Naive B cell (primary cell): ENCODE results near the gene TTLL11. TPM values are rescaled to one million over a fixed set of nuclear protein-coding genes. Genes with fewer than 3 reads are reported as not detected.

Experiments used
- ATAC-seq, 2 donors: fragments of 150-1000 bp; cut with Tn5 transposase; 2 replicates each; pipeline ENCODE4 v1.10.0; 2021; ENCODE audit warnings: low read depth in 2 of 2, mild to moderate bottlenecking in 2 of 2, moderate library complexity in 2 of 2
- DNase-seq: peaks from one replicate; pipeline ENCODE4 v3.0.0; 2022
- H3K27ac Mint-ChIP-seq, 6 donors: one replicate each; pipeline ENCODE4 v1.8.0; 2020 to 2022; ENCODE audit warnings: mild to moderate bottlenecking in 6 of 6, mixed read lengths in 6 of 6, moderate library complexity in 5 of 6, inconsistent platforms in 2 of 6
- H3K27me3 Mint-ChIP-seq, 3 donors: one replicate each; pipeline ENCODE4 v1.8.0; 2021 to 2022; ENCODE audit warnings: mixed read lengths in 3 of 3, mild to moderate bottlenecking in 1 of 3
- H3K36me3 Mint-ChIP-seq, 2 donors: one replicate each; pipeline ENCODE4 v1.8.0; 2020 to 2022; ENCODE audit warnings: mixed read lengths in 2 of 2, inconsistent platforms in 1 of 2, mild to moderate bottlenecking in 1 of 2
- H3K4me1 Mint-ChIP-seq, 3 donors: one replicate each; pipeline ENCODE4 v1.8.0; 2020 to 2022; ENCODE audit warnings: mixed read lengths in 3 of 3, inconsistent platforms in 1 of 3, mild to moderate bottlenecking in 1 of 3, moderate library complexity in 1 of 3
- H3K4me3 Mint-ChIP-seq, 8 donors: one replicate each; pipeline ENCODE4 v1.8.0; 2020 to 2022; ENCODE audit warnings: mild to moderate bottlenecking in 8 of 8, mixed read lengths in 8 of 8, moderate library complexity in 8 of 8, inconsistent platforms in 2 of 8
- H3K9me3 Mint-ChIP-seq, 7 donors: one replicate each; pipeline ENCODE4 v1.8.0; 2020 to 2022; ENCODE audit warnings: mixed read lengths in 7 of 7, mild to moderate bottlenecking in 5 of 7, inconsistent platforms in 2 of 7, moderate library complexity in 1 of 7
- polyA plus RNA-seq, 6 donors: library from polyadenylated mRNA; unstranded; fragments of 300-500 nt; fragmentation: Illumina TruSeq; gene quantifications; one replicate each; pipeline ENCODE4 v1.2.3, GENCODE V29; 2021; ENCODE audit warnings: low read depth in 6 of 6

TTLL11 gene
- polyA plus RNA-seq, 6 donors from 2014 or later: 3.3 to 10.9 (median 5.1) TPM

DNA sequence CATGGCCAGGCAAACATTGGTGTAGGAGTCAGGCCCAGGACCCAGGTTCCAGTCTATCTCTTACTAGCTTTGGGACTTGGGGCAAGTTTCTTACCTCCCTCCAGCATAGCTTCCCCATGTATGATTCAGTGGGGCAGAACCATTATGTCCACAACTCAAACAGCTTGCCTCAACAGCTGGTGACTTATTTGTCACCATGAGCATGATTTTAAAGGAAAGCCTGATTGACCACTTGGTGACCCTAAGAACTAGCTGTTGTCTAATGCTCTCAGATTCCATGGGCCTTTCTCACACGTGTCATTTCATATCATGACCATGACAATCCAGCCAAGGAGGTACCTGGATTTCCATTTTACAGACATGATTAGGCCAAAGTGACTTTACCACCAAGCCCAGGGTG, 126.4 kb downstream of the TTLL11 start:
- ATAC-seq: no peak
- H3K4me3 Mint-ChIP-seq: no peak overlapping the region

DNA sequence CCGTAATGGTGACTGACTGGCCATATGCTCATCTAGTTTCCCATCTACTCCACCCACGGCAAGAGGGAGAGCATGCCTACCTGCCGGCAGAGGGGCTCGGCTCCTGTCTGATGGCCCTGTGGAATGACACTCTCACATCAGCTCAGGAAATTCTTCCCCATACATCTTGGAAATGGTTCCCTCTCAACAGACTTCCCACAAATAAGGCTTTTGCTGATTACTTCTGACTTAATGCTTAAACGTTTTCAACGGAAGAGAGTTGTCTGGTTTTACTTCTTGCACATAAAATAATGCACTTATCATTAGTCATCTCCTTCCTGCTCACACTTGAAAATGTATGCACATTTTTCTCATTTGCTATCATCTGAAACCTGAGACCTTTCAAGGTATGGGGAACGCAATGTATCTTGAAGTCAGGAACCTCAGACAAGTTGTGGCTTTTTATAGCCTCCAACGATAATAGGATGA, 129.5 kb downstream of the TTLL11 start:
- Mint-ChIP-seq H3K27ac (no peak overlapping the region), H3K4me1 (no peaks in the 10 kb centered on the region), H3K9me3 (peaks cover 0 to 1% (median 0%) of the 10 kb centered on the region in 7 donors), H3K36me3 (peaks cover 0 to 7% of the 10 kb centered on the region in 2 donors), H3K27me3 (peaks cover 0 to 6% (median 0%) of the 10 kb centered on the region in 3 donors), H3K4me3 (peak overlapping the region in 1 of 8 donors; percentile 37)
- DNase-seq: no peak
- no peak for ATAC-seq

More for the DNA sequence above, 126.4 kb downstream of the TTLL11 start:
- Mint-ChIP-seq H3K4me1 (no peaks in the 10 kb centered on the region), H3K27me3 (peaks cover 0 to 6% (median 0%) of the 10 kb centered on the region in 3 donors), H3K36me3 (peaks cover 0 to 7% of the 10 kb centered on the region in 2 donors), H3K9me3 (peaks cover 0 to 7% (median 0%) of the 10 kb centered on the region in 7 donors), H3K27ac (no peak overlapping the region)
- DNase-seq: no peak

- DNase-seq (no peak), ATAC-seq (no peak)
- Mint-ChIP-seq H3K36me3 (peaks cover 0 to 7% of the 10 kb centered on the region in 2 donors), H3K4me3 (no peak overlapping the region), H3K27me3 (peaks cover 0 to 6% (median 0%) of the 10 kb centered on the region in 3 donors), H3K9me3 (peaks cover 0 to 1% (median 0%) of the 10 kb centered on the region in 7 donors), H3K27ac (no peak overlapping the region), H3K4me1 (no peaks in the 10 kb centered on the region)
Measured at GRCh38 chr9:121962421-121962820, 130.7 kb downstream of the TTLL11 start.

- H3K27me3 Mint-ChIP-seq: peaks cover 0 to 6% (median 0%) of the 10 kb centered on the region in 3 donors
- H3K36me3 Mint-ChIP-seq: peaks cover 0 to 7% of the 10 kb centered on the region in 2 donors
- ATAC-seq (no peak), DNase-seq (no peak)
- H3K4me1 Mint-ChIP-seq: no peaks in the 10 kb centered on the region
- peaks cover 0 to 1% (median 0%) of the 10 kb centered on the region in 7 donors for H3K9me3 Mint-ChIP-seq
- no peak overlapping the region for H3K4me3 Mint-ChIP-seq
- no peak overlapping the region for H3K27ac Mint-ChIP-seq
Measured at GRCh38 chr9:121960665-121961064, 132.4 kb downstream of the TTLL11 start.

- Mint-ChIP-seq H3K27ac (no peak overlapping the region), H3K4me1 (no peaks in the 10 kb centered on the region), H3K9me3 (no peaks in the 10 kb centered on the region), H3K4me3 (no peak overlapping the region), H3K36me3 (no peaks in the 10 kb centered on the region), H3K27me3 (no peaks in the 10 kb centered on the region)
- DNase-seq (no peak), ATAC-seq (no peak)
Measured at GRCh38 chr9:121958530-121958929, 134.6 kb downstream of the TTLL11 start.

DNA sequence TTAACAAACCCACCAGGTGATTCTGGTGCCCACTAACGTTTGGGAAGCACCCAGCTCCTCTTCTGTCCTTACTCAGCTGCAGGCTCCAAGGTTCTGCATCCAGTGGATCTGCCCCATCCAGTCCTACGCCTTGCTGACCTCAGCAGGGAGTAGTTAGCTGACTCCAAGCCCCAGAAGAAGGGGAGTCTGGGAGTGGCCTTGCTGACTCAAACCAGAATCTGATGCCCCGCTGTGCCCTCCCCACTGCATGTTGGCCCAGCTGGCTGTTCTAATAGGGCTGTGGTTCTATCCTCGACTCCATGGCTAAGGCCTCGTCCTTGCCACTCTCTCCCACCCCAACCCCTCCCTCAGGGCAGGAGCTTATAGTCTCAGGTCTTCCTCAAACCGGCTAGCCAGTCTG, 136.3 kb downstream of the TTLL11 start:
- Mint-ChIP-seq H3K9me3 (no peaks in the 10 kb centered on the region), H3K4me3 (no peak overlapping the region), H3K27me3 (no peaks in the 10 kb centered on the region), H3K4me1 (no peaks in the 10 kb centered on the region), H3K27ac (no peak overlapping the region), H3K36me3 (peaks cover 0 to 8% of the 10 kb centered on the region in 2 donors)
- DNase-seq (no peak), ATAC-seq (no peak)

GRCh38 chr9:121955649-121956048, 137.5 kb downstream of the TTLL11 start:
- Mint-ChIP-seq H3K4me3 (no peak overlapping the region), H3K27me3 (no peaks in the 10 kb centered on the region), H3K36me3 (peaks cover 0 to 8% of the 10 kb centered on the region in 2 donors), H3K27ac (no peak overlapping the region), H3K4me1 (no peaks in the 10 kb centered on the region), H3K9me3 (no peaks in the 10 kb centered on the region)
- no peak for DNase-seq
- no peak for ATAC-seq

DNA sequence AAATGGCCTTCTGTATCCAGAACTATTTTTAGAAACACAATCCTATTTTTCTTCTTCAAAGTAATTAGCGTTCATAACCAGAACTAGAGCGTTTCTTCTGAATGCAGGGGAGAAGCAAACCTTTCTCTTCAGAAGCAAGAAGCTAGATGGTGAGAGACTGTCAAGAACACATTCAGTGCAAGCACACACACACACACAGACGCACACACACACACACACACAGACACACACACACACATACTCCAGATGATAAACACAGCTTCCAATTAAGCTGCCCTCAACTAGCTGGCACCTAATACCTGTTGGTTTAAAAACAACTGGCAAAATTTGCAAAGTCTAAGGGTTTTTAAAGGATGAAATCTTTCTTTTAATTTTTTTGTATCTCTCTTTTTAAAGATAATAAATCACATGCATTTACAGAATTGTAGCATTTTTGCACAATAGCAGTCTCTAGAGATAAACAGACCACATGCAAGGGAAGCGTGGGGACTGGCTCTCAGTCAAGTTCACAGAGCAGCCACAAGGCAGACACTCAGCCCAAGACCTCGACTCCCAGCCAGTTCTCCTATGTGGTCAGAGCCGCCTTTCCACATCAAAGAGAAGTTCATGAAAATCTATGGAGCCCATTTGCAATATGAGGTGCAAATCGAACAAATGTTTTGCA, 138.5 kb downstream of the TTLL11 start:
- Mint-ChIP-seq H3K27me3 (no peaks in the 10 kb centered on the region), H3K36me3 (peaks cover 0 to 8% of the 10 kb centered on the region in 2 donors), H3K27ac (peak overlapping the region in 1 of 6 donors; percentile 84), H3K4me3 (no peak overlapping the region), H3K4me1 (no peaks in the 10 kb centered on the region), H3K9me3 (no peaks in the 10 kb centered on the region)
- ATAC-seq: no peak
- no peak for DNase-seq

- Mint-ChIP-seq H3K9me3 (no peaks in the 10 kb centered on the region), H3K4me3 (peak overlapping the region in 1 of 8 donors; percentile 3), H3K27ac (peak overlapping the region in 2 of 6 donors; percentile 13 to 42), H3K27me3 (no peaks in the 10 kb centered on the region), H3K4me1 (peaks cover 0 to 4% (median 2%) of the 10 kb centered on the region in 3 donors), H3K36me3 (peaks cover 0 to 8% of the 10 kb centered on the region in 2 donors)
- DNase-seq: no peak
- ATAC-seq: no peak
Measured at GRCh38 chr9:121952611-121953010, 140.5 kb downstream of the TTLL11 start.

- Mint-ChIP-seq H3K9me3 (no peaks in the 10 kb centered on the region), H3K4me3 (no peak overlapping the region), H3K4me1 (peaks cover 3 to 16% (median 13%) of the 10 kb centered on the region in 3 donors), H3K27ac (no peak overlapping the region), H3K36me3 (peaks cover 0 to 8% of the 10 kb centered on the region in 2 donors), H3K27me3 (no peaks in the 10 kb centered on the region)
- ATAC-seq: no peak
- no peak for DNase-seq
Measured at GRCh38 chr9:121950866-121951265, 142.2 kb downstream of the TTLL11 start.

DNA sequence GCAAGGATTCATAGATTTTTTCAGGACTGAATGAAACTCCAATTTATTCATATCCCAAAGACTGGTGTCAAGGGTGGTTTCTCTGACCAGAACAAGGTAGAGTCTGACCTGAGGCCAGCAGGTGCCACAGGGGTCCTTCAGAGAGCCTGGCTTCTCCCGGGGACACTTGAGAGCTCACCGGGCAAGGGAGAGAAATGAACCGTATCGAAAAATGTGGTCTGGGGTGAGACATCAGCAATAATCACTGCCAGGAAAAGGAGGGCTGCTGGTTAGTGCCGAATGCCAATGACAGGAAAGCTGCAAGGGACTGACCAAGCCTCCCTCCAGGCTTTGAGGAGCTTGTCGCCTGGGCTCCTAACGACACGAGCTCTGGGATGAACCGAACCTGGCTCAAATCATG, 142.7 kb downstream of the TTLL11 start:
- Mint-ChIP-seq H3K27ac (no peak overlapping the region), H3K4me1 (peaks cover 3 to 20% (median 17%) of the 10 kb centered on the region in 3 donors), H3K36me3 (peaks cover 0 to 8% of the 10 kb centered on the region in 2 donors), H3K9me3 (no peaks in the 10 kb centered on the region), H3K27me3 (no peaks in the 10 kb centered on the region), H3K4me3 (no peak overlapping the region)
- DNase-seq (no peak), ATAC-seq (no peak)

DNA sequence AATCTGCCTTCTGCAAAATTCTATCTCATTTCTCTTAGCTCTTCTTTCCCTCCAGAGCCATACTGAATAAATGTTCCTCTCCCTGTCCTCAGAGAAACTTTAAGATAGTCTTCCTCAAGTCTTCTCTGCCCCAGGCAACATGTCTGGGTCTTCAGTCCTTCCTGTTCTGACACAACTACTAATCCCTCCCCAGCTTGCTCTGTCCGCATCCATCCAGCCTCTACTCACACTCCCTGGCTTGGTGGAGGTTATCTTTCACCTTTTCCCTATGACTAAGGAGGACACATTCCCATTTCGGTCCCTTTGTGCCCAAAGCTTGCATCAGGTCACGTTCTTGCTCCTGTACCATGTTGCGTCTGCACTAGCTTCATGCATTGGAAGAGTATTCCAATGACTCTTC, 143.3 kb downstream of the TTLL11 start:
- Mint-ChIP-seq H3K27me3 (no peaks in the 10 kb centered on the region), H3K27ac (peak overlapping the region in 2 of 6 donors; percentile 63 to 65), H3K9me3 (no peaks in the 10 kb centered on the region), H3K4me1 (peaks cover 3 to 23% (median 17%) of the 10 kb centered on the region in 3 donors), H3K36me3 (peaks cover 0 to 8% of the 10 kb centered on the region in 2 donors), H3K4me3 (no peak overlapping the region)
- DNase-seq (no peak), ATAC-seq (no peak)

GRCh38 chr9:121949364-121949763, 143.7 kb downstream of the TTLL11 start:
- no peaks in the 10 kb centered on the region for H3K27me3 Mint-ChIP-seq
- H3K36me3 Mint-ChIP-seq: peaks cover 0 to 8% of the 10 kb centered on the region in 2 donors
- H3K27ac Mint-ChIP-seq: no peak overlapping the region
- H3K4me3 Mint-ChIP-seq: no peak overlapping the region
- ATAC-seq: no peak
- no peak for DNase-seq
- H3K4me1 Mint-ChIP-seq: peaks cover 3 to 23% (median 17%) of the 10 kb centered on the region in 3 donors
- no peaks in the 10 kb centered on the region for H3K9me3 Mint-ChIP-seq

DNA sequence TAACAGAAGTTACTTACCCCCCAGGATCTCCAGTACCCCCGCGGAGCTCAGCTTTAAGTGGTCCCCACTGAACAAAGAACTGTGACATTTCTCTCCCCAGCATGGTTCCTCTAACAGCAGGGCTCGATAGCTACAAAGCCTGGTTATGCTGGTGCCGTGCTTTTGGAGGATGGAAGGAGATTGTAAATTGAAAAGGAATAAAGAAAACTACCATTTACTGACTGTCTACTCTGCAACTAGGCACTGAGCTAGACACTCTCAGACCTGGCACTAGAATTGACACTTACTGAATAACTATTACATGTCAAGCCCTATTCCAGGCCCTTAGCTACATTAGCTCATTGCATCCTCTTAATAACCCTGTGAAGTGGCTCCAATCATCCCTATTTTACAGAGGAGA, 145.3 kb downstream of the TTLL11 start:
- H3K27ac Mint-ChIP-seq: peak overlapping the region in 1 of 6 donors; percentile 21
- H3K27me3 Mint-ChIP-seq: no peaks in the 10 kb centered on the region
- H3K4me3 Mint-ChIP-seq: no peak overlapping the region
- DNase-seq (no peak), ATAC-seq (no peak)
- peaks cover 3 to 31% (median 17%) of the 10 kb centered on the region in 3 donors for H3K4me1 Mint-ChIP-seq
- H3K9me3 Mint-ChIP-seq: no peaks in the 10 kb centered on the region
- peaks cover 0 to 5% of the 10 kb centered on the region in 2 donors for H3K36me3 Mint-ChIP-seq
